Type B pancreatic cell (in vitro differentiated cells): Measurements from ENCODE around the gene RADX. TPM values are rescaled to one million over a fixed set of nuclear protein-coding genes. Genes with fewer than 3 reads are reported as not detected.
A peak's percentile ranks its signal among the peaks of the same experiment; 100 is the strongest.

ENCODE experiments used
- DNase-seq: peaks from one replicate; pipeline ENCODE4 v3.0.0; 2021; ENCODE audit warnings: mixed read lengths; ENCODE audit not compliant: unreplicated experiment; ENCODE audit errors: extremely low spot score
- H3K27ac Mint-ChIP-seq: 2 replicates; pipeline ENCODE4 v1.8.0; 2021; ENCODE audit warnings: mild to moderate bottlenecking, mixed read lengths
- H3K27me3 Mint-ChIP-seq: 2 replicates; pipeline ENCODE4 v1.8.0; 2021; ENCODE audit warnings: mixed read lengths
- H3K36me3 Mint-ChIP-seq: 2 replicates; pipeline ENCODE4 v1.8.0; 2021; ENCODE audit warnings: mixed read lengths
- H3K4me1 Mint-ChIP-seq: one replicate; pipeline ENCODE4 v1.8.0; 2021; ENCODE audit warnings: mixed read lengths; ENCODE audit not compliant: unreplicated experiment
- H3K4me3 Mint-ChIP-seq: 2 replicates; pipeline ENCODE4 v1.8.0; 2021; ENCODE audit warnings: mild to moderate bottlenecking, mixed read lengths
- H3K9me3 Mint-ChIP-seq: 2 replicates; pipeline ENCODE4 v1.8.0; 2021; ENCODE audit warnings: mixed read lengths
- CTCF ChIP-seq: fragments of 200-600 bp; sonication (generic); conservative IDR thresholded peaks from 2 replicates; pipeline ENCODE4 v1.5.0; 2021; ENCODE audit warnings: antibody characterized with exemption, mild to moderate bottlenecking
- total RNA-seq: library from RNA; stranded (reverse); gene quantifications from 2 replicates; pipeline ENCODE4 v1.2.1, GENCODE V29; 2021; ENCODE audit warnings: low replicate concordance

Gene RADX
- total RNA-seq, 1 donor from 2014 or later = 7.2 TPM

GRCh38 chrX:106613277-106613676 is 1.5 kb downstream of the RADX start:
- Mint-ChIP-seq H3K4me1 (peaks cover 4% of the 10 kb centered on the region), H3K27ac (no peak overlapping the region), H3K4me3 (peak overlapping the region; percentile 72), H3K27me3 (peaks cover 22% of the 10 kb centered on the region), H3K9me3 (no peaks in the 10 kb centered on the region), H3K36me3 (no peaks in the 10 kb centered on the region)
- TF ChIP-seq CTCF = no peak
- DNase-seq = no peak

DNA sequence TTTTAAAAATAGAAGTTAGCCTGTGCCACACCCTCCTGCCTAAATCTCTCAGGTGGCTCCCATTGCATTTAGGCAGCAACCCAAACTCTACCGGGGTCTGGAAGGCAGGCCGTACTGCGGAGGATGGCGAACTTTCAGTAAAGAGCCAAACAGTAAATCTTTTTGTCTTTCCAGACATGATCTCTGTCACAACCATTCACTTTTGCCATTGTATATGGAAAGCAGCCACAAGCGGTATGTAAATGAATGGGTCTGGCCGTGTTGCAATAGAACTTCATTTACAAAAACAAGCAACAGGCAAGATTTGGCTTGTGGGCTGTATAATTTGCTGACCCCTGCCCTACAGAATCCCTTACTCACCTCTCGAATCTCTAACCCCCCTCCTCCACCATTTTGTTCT is 3.3 kb downstream of the RADX start:
- TF ChIP-seq CTCF = no peak
- peak overlapping the region; percentile 11 for H3K4me3 Mint-ChIP-seq
- DNase-seq = no peak
- H3K36me3 Mint-ChIP-seq = no peaks in the 10 kb centered on the region
- H3K9me3 Mint-ChIP-seq = no peaks in the 10 kb centered on the region
- peaks cover 19% of the 10 kb centered on the region for H3K27me3 Mint-ChIP-seq
- H3K27ac Mint-ChIP-seq = no peak overlapping the region
- peaks cover 4% of the 10 kb centered on the region for H3K4me1 Mint-ChIP-seq

- no peaks in the 10 kb centered on the region for H3K9me3 Mint-ChIP-seq
- no peaks in the 10 kb centered on the region for H3K4me1 Mint-ChIP-seq
- H3K4me3 Mint-ChIP-seq = no peak overlapping the region
- no peak for DNase-seq
- peak; percentile 62 for TF ChIP-seq CTCF
- no peaks in the 10 kb centered on the region for H3K36me3 Mint-ChIP-seq
- no peak overlapping the region for H3K27ac Mint-ChIP-seq
- no peaks in the 10 kb centered on the region for H3K27me3 Mint-ChIP-seq
Observed at GRCh38 chrX:106619797-106620196, 8.0 kb downstream of the RADX start.

DNA sequence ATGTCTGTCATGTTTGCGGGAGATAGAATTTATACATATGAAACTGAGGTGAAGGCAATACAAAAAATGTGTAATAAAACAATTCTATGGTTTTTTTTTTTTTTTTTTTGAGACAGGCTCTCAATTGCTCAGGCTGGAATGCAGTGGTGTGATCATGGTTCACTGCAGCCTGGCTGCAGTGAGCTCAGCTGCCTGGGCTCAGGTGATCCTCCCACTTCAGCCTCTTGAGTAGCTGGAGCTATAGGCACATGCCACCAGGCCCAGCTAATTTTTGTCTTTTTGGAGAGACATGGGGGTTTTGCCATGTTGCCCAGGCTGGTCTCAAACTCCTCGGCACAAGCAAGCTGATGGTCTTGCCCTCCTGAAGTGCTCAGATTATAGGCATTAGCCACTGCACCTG is 10.1 kb downstream of the RADX start:
- Mint-ChIP-seq H3K4me3 (no peak overlapping the region), H3K27me3 (no peaks in the 10 kb centered on the region), H3K9me3 (no peaks in the 10 kb centered on the region), H3K27ac (no peak overlapping the region), H3K4me1 (no peaks in the 10 kb centered on the region), H3K36me3 (no peaks in the 10 kb centered on the region)
- DNase-seq = no peak
- TF ChIP-seq CTCF = no peak

DNA sequence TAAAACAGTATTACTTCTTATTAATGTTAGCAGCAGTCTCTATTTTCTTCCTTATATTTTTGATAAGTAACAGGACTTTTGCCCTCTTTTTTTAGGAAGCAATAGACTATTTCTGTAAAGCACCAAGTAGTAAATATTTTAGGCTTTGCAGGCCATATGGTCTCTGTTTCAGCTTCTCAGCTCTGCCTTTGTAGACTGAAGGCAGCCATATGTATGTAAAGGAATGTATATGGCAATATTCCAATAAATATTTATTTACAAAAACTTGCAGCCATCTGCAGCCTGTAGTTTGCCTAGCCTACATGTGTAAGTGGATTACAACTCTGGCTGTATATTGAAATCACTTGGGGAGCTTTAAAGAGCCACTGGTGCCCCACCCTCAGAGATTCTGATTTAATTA is 15.0 kb downstream of the RADX start:
- H3K27ac Mint-ChIP-seq = no peak overlapping the region
- DNase-seq = no peak
- H3K9me3 Mint-ChIP-seq = no peaks in the 10 kb centered on the region
- no peak overlapping the region for H3K4me3 Mint-ChIP-seq
- no peaks in the 10 kb centered on the region for H3K36me3 Mint-ChIP-seq
- no peaks in the 10 kb centered on the region for H3K4me1 Mint-ChIP-seq
- TF ChIP-seq CTCF = no peak
- no peaks in the 10 kb centered on the region for H3K27me3 Mint-ChIP-seq

DNA sequence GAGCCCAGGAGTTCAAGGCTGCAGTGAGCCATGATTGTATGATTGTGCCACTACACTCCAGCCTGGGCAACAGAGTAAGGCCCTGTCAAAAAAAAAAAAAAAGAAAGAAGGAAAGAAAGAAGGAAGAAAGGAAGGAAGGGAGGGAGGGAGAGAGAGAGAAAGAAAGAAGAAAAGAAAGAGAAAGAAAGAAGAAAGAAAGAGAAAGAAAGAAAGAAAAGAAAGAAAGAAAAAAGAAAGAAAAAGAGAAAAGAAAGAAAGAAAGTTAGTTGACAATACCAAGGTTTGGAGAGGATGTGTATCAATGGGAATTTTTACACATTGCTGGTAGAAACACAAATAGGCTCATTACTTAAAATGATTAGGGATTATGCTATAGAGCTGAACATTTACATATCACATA is 19.8 kb downstream of the RADX start:
- Mint-ChIP-seq H3K27ac (no peak overlapping the region), H3K4me3 (no peak overlapping the region), H3K27me3 (no peaks in the 10 kb centered on the region), H3K36me3 (no peaks in the 10 kb centered on the region), H3K9me3 (no peaks in the 10 kb centered on the region), H3K4me1 (no peaks in the 10 kb centered on the region)
- TF ChIP-seq CTCF = no peak
- no peak for DNase-seq
